COLO668 (cell line): Measurements from ENCODE around the gene ZNF534.
"Not testable (repeated sequence)": the region's sequence is repeated elsewhere in the genome, so short reads cannot be mapped to it uniquely, and the experiment has no call there.

Experiments used
- DNase-seq: peaks from one replicate; lab custom pipeline; 2025; ENCODE audit not compliant: unreplicated experiment; lab: John Stamatoyannopoulos, UW

Gene ZNF534

DNA sequence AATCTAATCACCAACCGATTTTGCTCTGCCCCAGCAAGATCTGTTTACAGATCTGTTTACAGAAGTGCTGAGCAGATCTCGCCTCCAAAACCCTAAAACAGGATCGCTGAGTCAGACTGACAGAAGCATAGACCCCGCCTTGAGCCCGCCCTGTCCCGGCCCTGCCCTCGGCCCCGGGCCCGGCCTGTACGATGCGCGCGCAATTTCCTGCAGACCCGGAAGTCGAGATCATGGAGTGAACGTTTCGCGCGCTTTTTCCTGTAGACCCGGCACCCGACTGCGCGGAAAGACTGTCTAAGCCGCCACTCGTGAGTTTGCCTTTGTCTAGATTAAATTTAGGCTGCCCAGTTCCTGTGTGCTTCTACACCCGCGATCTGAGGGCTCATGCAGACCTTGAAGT is at the start of gene ZNF534:
Gene ZNF534 (plus strand): TSS at position 212 of the 400 bp plus-strand sequence. CDS start 2,327 bp downstream, outside the sequence.
- no peak for DNase-seq

DNA sequence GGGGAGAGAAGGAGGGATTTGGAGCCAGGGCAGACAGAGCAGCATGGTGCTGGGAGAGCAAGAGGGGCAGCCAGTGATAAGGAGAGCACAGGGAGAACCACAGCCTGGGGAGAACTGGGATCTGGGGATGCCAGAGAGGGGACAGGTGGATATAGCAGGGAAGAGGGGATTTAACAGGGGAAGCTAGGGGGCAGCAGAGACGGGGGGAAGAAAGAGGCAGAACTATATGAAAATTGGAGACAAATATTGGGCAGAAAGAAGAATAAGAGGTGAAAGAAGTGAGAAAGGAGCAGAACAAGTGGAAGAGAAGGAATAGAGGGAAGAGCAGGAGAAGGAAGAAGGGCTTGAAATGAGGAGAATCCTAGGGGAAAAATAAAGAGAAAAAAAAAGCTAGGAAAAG is 37.8 kb upstream of the ZNF534 start:
- DNase-seq, result no peak

- peak; percentile 96 for DNase-seq
Observed at GRCh38 chr19:52397310-52398080, 31.5 kb upstream of the ZNF534 start, which contains the start of gene ZNF528. TSS of gene ZNF528 (plus strand) at chr19:52397849. CDS start at chr19:52402014, 4,165 bp downstream.

DNA sequence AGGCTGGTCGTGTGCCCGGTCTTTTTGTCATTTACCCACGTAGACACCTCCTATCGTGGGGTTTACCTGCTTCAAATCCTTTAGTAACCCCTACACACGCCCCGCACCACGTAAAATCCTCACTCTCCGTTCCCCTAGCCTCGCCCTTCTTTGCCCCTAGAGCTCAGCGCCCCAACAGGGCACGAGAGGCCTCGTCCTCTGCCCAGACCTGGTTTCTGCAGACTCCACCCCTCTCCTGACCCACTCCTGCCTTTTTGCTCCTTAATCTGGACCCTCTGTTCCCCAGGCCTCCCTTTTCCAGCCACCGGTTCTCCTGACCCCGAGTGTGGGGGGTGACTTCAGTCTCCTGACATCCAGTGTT is 30.9 kb upstream of the ZNF534 start:
- peak; percentile 37 for DNase-seq

DNA sequence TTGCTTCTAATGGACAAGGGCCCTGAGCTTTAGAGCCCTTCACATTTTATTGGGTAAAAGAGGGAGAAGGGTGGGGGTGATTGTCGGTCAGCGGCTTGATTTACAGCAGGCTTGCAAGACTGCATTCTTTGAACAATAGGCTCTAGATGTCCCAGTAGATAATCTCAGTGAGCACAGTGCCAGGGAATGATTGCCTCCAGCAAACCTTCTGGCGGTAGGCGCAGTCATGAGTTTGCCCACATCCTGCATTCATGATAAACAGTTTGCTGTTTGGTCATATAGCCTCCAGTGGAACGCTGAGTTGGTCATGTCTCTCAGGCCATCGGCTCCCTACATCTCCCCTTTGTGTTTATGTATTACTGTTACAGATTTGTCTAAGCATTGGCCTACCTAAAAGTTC is 18.7 kb upstream of the ZNF534 start:
- no peak for DNase-seq

DNA sequence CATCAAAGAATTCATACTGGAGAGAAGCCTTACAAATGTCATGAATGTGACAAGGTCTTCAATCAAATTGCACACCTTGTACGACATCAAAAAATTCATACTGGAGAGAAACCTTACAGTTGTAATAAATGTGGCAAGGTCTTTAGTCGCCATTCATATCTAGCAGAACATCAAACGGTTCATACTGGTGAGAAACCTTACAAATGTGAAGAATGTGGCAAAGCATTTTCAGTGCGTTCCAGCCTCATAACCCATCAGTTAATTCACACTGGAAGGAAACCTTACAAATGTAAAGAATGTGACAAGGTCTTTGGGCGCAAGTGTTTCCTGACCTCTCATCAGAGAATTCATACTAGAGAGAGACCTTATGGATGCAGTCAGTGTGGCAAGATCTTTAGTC is 13.2 kb upstream of the ZNF534 start:
- DNase-seq, result no peak

DNA sequence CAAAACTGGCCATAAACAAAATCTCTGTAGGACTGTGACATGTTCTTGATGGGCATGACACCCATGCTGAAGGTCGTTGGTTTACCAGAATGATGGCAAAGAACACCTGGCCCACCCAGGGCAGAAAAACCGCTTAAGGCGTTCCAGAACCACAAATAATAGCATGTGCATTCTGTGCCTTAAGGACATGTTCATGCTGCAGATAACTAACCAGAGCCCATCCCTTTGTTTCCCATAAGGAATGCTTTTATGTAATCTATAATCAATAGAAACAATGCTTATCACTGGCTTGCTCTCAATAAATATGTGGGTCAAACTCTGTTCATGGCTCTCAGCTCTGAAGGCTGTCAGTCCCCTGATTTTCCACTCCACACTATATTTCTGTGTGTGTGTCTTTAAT is 13.2 kb downstream of the ZNF534 start:
- DNase-seq, result no peak

DNA sequence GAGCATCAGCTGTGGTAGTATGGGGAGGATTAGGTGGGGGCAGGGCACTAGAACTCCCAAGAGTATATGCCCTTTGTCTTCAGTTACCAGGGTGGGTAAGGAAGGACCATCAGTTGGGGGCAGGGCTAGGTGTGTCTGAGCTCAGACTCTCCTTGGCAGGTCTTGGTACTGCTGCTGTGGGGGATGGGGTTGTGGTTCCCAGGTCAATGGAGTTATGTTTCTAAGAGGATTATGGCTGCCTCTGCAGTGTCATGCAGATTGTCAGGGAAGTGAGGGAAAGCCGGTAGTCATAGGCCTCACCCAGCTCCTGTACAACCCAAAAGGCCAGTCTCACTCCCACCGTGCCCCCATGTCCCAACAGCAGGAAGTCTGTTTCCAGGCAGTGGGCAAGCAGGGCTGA is 15.6 kb downstream of the ZNF534 start:
- DNase-seq, result no peak

DNA sequence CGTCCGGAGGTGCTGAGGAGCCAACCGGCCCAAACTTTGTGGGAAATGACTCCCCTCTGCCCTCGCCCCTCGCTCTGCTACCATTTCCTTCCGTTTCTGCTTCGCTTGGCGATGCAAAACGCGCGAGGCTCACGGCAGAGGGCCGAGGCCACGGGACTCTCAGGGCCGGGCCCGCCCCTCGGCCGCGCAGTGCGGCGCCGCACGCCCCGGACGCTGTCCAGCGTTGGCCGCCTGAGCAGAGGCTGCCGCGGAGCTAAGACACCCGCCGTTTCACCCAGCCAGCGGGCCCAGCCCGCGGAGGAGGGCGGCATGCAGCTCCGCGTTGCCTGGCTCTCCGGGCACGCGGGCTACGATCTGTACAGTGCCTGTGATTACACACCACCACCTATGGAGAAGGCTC is 22.3 kb downstream of the ZNF534 start:
- DNase-seq, result no peak

DNA sequence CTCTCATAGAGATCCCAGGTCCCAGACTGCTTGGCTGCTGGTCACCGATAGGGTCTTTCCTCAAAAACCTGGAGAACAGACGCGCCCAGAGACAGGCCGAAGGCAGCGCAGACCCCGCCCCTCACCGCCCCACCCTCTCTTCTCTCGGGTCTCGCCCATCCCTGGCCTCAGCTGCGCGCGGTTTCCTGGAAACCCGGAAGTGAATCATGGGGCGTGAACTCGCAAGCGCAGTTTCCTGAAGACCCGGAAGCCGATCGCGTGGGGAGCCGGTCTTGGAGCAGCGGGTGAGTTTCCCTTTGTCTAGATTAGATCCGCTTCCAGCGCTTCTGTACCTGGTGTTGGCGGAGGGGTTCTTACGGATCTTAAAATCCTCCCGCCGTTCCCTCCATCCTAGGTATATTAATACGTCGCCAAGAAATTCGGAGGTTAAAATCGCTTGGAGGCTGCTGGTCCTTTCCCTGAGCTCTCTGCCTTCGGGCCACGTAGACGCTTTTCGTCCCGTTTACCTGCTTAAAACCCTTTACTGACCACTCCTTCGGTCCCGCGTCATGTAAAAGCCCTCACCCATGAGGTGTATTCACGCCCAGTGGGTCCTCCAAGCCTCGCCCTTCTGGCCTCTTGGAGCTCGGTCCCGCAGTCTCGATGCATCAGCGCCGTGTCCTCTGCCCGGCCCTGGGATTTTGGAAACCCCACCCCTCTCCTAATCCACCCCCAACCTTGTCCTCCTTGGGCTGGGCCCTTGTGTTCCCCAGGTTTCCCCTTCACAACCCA is 24.6 kb downstream of the ZNF534 start, which contains the start of gene ZNF578:
Gene ZNF578 (plus strand): TSS at position 230 of the 771 bp plus-strand sequence. CDS start 48,293 bp downstream, outside the sequence.
- no peak for DNase-seq

DNA sequence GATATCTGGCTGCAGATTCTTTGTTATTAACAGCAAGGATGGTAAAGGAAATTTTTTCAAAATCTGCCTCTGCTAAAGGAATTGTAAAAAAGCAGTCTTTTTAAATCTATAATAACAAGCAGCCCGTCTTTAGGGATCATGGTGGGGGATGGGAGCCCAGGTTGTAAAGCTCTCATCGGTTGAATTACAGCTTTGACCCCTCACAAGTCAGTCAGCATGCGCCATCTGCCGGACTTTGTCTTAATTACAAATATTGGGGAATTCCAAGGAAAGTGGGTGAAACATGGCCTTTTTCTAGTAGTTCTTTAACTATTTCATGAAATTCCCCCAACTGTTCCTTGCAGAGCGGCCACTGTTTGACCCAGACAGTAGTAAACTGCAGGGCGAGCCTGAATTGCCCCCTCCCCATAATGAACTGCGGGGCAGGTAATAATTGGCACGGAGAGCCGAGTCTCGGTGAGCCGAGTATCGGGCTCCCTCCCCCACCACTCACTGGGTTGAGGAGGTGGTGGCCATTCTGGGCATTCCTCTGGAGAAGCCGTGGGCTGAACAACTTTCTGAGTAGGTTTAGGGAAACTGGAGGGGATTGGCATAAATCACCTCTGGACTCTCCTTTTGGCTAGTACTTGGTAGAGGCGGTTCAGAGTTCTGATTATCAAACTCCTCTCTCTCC is 36.0 kb downstream of the ZNF534 start:
- peak; percentile 10 for DNase-seq

- no peak for DNase-seq
Observed at GRCh38 chr19:52473655-52474350, 44.9 kb downstream of the ZNF534 start.

DNA sequence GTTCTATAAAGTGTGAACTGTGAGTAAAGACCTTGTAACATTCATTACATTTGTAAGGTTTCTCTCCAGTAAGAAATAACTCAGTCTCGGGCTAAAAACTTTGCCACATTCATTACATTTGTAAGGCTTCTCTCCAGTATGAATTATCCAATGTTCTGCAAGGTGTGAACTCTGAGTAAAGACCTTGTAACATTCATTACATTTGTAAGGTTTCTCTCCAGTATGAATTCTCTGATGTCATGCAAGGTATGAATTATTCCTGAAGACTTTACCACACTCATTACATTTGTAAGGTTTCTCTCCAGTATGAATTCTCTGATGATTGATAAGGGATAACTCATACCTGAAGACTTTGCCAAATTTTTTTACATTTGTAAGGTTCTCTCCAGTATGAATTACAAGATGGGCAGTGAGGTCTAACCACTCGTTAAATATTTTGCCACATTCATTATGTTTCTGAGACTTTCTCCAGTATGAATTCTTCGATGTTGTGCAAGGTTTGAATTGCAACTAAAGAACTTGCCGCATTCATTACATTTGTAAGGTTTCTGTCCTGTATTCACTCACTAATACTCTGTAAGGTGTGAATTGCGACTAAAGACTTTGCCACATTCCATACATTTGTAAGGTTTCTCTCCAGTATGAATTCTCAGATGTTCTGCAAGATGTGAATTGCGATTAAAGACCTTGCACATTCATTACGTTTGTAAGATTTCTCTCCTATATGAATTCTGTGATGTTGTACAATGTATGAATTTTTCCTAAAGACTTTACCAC is 45.6 kb downstream of the ZNF534 start:
- no peak for DNase-seq

GRCh38 chr19:52484111-52484743 is 55.3 kb downstream of the ZNF534 start:
- DNase-seq, result not testable (repeated sequence)

GRCh38 chr19:52485064-52485463 is 56.1 kb downstream of the ZNF534 start:
- not testable (repeated sequence) for DNase-seq

- DNase-seq, result not testable (repeated sequence)
Observed at GRCh38 chr19:52485561-52486240, 56.8 kb downstream of the ZNF534 start.

- DNase-seq, result peak; percentile 39
Observed at GRCh38 chr19:52492201-52492993, 63.4 kb downstream of the ZNF534 start.

- peak; percentile 1 for DNase-seq
Observed at GRCh38 chr19:52492994-52493470, 64.1 kb downstream of the ZNF534 start.
